Right renal cortex interstitium (tissue), 3 donors: ENCODE measurements around the gene ALK. TPM values are rescaled to one million over a fixed set of nuclear protein-coding genes. Genes with fewer than 3 reads are reported as not detected.

Experiments
- DNase-seq, 3 donors: peaks; one replicate each; pipeline ENCODE4 v3.0.0-alpha.2; 2013; ENCODE audit warnings: low read depth in 3 of 3, low spot score in 2 of 3
- polyA plus RNA-seq, 3 donors: library from polyadenylated mRNA; unstranded; fragments of 120-200 nt; gene quantifications; one replicate each; pipeline ENCODE4 v1.2.1, GENCODE V29; 2013; ENCODE audit not compliant: insufficient read length in 3 of 3

The ALK gene
- polyA plus RNA-seq, 3 donors, result 0.29 to 0.31 (median 0.29) TPM

GRCh38 chr2:29799628-29800027, 121.8 kb downstream of the ALK start:
- no peak for DNase-seq

GRCh38 chr2:29797916-29798315, 123.5 kb downstream of the ALK start:
- DNase-seq, result no peak

GRCh38 chr2:29796446-29796845, 124.9 kb downstream of the ALK start:
- DNase-seq, result no peak

- no peak for DNase-seq
These were observed 131.4 kb downstream of the ALK start for GRCh38 chr2:29789911-29790485.

- no peak for DNase-seq
These were observed 133.6 kb downstream of the ALK start for GRCh38 chr2:29787473-29788465.

GRCh38 chr2:29786361-29786760, 135.0 kb downstream of the ALK start:
- no peak for DNase-seq

GRCh38 chr2:29783666-29784065, 137.7 kb downstream of the ALK start:
- DNase-seq, result no peak

- DNase-seq, result peak in 2 of 3 donors; percentile 31 to 40
These were observed 138.6 kb downstream of the ALK start for GRCh38 chr2:29782549-29783458.

GRCh38 chr2:29782087-29782486, 139.3 kb downstream of the ALK start:
- DNase-seq, result no peak

GRCh38 chr2:29780906-29781305, 140.5 kb downstream of the ALK start:
- no peak for DNase-seq

GRCh38 chr2:29777161-29777560, 144.2 kb downstream of the ALK start:
- no peak for DNase-seq

GRCh38 chr2:29776406-29776805, 145.0 kb downstream of the ALK start:
- DNase-seq, result no peak

- no peak for DNase-seq
These were observed 145.4 kb downstream of the ALK start for GRCh38 chr2:29775937-29776336.

- no peak for DNase-seq
These were observed 146.8 kb downstream of the ALK start for GRCh38 chr2:29774624-29775023.

- no peak for DNase-seq
These were observed 150.5 kb downstream of the ALK start for GRCh38 chr2:29770846-29771245.

GRCh38 chr2:29769847-29770246, 151.5 kb downstream of the ALK start:
- no peak for DNase-seq

- DNase-seq, result no peak
These were observed 153.6 kb downstream of the ALK start for GRCh38 chr2:29767606-29768335.

- no peak for DNase-seq
These were observed 155.2 kb downstream of the ALK start for GRCh38 chr2:29766191-29766590.

- no peak for DNase-seq
These were observed 155.7 kb downstream of the ALK start for GRCh38 chr2:29765721-29766120.

- peak in 2 of 3 donors; percentile 41 to 43 for DNase-seq
These were observed 158.0 kb downstream of the ALK start for GRCh38 chr2:29763371-29763770.
